Prostate gland (tissue), 2 donors: ENCODE results near the gene ADD1.

ENCODE experiments used
- CTCF ChIP-seq, 4 experiments: fragments of 200-600 bp in 2 of 4; fragments of 450-650 bp in 2 of 4; sonication (generic) in 2 of 4; IDR thresholded peaks; 1 replicate in 3 of 4; 2 replicates in 1 of 4; pipeline ENCODE4 v1.5.1; 2016 to 2019; ENCODE audit warnings: antibody characterized with exemption in 4 of 4, mild to moderate bottlenecking in 2 of 4, moderate library complexity in 2 of 4
- POLR2AphosphoS5 ChIP-seq: sonication (generic); formaldehyde crosslinking; IDR thresholded peaks from one replicate; pipeline ENCODE4 v1.6.1; 2017; ENCODE audit warnings: antibody characterized with exemption

- TF ChIP-seq CTCF (IDR thresholded peaks at IDR 0.05) (no peak), POLR2AphosphoS5 (no peak)
Measured at GRCh38 chr4:2949782-2950125, 106.1 kb downstream of the ADD1 start.
